HG02571 (cell line): ENCODE measurements around the gene FRG2B.
"Not testable (repeated sequence)": the region's sequence is repeated elsewhere in the genome, so short reads cannot be mapped to it uniquely, and the experiment has no call there.

Experiments
- ATAC-seq: cut with Tn5 transposase; IDR thresholded peaks from one replicate; pipeline ENCODE4 v1.9.1; 2021; ENCODE audit warnings: mild to moderate bottlenecking, moderate library complexity; ENCODE audit not compliant: unreplicated experiment

The FRG2B gene

DNA sequence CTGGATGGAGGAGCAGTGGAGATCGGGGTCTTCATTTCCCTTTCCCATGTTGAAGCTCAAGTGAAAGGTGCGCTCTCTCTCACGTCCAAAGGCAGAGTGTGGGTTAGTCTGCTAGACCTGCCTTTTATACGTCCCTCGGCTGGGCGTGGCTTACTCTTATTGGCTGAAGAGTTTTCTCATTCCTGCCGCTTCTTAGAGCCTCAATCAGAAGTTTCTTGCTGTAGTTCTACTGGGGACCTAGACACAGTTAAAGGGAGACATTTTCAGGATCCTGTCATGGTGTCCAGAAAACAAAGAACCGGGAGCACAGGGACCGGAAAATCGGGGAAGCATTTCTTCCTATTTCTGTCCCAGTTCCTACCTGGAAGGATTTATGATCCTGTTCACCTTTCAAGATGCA is at the start of gene FRG2B:
FRG2B (minus strand) TSS at position 101 of the 400 bp plus-strand sequence; CDS start at position 48, 53 bp downstream.
- ATAC-seq: not testable (repeated sequence)

DNA sequence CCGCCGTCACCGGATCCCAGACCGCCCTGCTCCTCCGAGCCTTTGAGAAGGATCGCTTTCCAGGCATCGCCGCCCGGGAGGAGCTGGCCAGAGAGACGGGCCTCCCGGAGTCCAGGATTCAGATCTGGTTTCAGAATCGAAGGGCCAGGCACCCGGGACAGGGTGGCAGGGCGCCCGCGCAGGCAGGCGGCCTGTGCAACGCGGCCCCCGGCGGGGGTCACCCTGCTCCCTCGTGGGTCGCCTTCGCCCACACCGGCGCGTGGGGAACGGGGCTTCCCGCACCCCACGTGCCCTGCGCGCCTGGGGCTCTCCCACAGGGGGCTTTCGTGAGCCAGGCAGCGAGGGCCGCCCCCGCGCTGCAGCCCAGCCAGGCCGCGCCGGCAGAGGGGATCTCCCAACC is 40.9 kb upstream of the FRG2B start:
- ATAC-seq: not testable (repeated sequence)

DNA sequence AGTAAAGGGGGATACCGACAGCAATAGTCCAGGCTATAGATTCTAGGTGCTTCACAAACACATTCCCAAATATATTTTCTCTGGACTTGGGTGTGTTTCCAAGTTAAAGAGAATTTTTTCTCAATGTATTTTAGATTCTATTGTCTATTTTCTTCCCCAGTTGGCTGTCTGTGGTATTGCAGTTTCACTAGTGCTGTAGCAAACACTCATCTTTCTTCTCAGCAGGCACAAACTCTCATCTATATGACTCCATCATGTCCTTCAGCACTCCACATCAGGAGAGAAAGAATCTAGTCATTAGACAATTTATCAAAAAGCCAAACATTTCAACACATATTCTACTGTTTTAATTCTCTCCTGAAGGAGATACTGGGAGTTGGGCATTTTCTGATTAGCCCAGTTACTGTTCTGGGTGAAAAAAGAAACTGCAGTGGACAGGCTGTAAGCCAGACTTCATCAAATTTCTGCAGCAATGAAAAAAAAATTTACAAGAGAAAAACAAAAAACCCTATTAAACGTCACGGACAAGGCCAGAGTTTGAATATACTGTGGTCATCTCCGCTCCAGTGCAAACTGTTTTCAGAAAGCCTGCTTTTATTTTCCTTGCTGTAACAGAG is 37.1 kb upstream of the FRG2B start:
- not testable (repeated sequence) for ATAC-seq

DNA sequence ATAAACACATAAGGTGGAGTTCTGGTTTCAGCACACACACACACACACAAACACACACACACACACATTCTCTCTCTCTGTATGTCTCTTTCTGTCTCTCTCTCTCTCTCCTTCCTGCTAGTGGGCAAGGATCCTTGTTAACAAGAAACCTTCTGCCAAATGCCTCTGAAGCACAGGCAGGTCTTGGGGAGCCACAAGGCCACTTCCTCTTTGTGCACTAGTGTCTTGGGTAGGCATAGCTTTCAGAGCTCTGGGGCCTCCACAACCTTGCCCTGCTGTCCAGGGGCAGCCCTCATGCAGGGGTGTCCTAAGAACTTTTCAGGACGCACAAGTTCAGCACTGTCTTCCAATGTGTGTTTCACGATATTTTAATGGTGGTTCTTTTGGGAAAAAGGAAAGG is 34.5 kb upstream of the FRG2B start:
- not testable (repeated sequence) for ATAC-seq

DNA sequence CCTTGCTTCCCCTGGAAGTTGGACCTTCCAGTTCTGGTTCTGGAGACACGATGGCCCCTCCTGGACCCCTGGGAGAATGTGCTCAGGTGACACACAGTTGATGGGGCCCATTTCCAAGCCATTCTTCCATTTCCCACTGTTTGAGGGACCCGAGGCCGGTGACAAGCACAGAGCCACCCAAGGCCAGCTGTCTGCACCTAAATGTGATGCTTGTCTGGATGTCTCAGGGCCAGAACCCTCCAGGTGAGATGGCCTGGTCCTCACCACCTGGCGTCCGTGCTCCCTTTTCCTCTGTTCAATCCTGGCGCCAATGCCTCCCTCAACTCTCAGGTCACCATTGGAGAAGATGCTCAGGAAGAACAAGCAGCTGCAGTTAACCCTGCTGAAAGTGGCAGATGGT is 33.9 kb upstream of the FRG2B start:
- not testable (repeated sequence) for ATAC-seq

DNA sequence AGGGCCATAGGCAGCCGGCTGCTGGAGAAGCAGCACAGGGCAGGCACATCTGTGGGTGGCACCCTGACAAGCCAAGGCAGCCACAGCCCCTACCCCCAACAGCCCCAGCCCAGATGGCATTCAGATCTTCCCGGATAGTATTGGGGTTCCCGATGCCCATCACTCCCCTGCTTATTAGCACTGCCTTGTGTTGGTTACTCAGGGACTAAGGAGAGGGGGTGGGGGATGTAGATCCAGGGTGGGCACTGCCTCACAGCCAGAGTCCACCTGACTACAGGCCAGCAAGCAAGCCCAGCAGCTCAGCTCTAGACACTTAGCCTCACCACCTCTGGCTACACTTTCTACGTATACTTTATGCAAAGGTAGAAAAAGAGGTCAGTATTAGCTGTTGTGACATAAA is 30.7 kb upstream of the FRG2B start:
- not testable (repeated sequence) for ATAC-seq

DNA sequence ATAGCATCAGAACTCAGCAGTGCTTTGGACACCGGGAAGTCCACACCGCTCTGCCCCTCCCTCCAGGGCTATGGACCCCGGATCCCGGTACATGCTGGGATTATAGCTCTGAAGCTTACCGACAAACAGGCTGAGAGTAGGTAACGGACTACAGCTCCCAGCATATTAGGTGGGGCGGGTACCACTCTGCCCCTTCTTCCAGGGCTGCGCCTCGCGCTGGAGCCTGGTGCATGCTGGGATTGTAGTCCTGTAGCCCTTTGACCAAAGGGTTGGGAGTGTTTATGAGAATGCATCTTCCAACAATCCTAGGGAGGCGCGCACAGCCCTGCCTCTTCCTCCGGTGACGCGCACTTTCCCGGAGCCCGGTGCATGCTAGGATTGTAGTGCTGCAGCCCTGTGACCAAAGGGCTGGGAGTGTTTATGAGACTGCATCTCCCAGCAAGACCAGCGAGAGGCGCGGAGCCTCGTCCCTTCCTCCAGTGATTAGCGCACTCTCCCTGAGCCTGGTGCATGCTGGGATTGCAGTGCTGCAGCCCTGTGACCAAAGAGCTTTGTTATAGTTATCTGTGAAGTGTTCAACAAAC is 22.4 kb upstream of the FRG2B start:
- ATAC-seq: not testable (repeated sequence)

DNA sequence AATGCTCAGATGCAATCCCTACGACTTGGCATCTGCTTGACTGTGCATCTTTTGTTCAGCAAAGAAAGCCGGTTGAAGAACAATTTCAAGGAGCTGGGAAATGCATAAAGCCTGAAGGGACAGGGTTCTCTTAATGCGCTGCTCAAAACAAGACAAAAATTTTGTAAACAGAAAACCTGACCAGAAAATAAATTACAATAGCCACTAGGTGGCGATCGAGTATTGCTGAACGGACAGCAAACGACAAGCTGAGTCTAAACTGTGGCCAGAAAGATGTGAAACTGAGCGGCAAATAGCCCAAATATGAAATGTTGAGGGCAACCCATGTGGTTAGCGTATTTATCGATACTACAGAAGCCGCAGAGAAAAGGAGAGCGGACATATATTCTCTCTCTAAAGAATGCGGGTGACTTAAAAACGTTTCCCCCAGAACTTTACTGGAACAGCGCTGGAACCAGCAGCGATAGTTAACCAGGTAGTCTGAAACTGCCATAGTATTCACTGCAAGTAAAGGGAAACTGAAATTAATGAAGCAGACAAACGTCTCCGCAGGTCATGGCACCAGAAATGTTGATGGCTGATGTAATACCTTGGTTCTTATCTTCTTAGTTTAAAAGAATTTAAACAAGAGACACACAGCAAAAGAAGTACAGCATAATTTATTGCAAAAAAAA is 20.6 kb upstream of the FRG2B start:
- peak; percentile 65 for ATAC-seq

DNA sequence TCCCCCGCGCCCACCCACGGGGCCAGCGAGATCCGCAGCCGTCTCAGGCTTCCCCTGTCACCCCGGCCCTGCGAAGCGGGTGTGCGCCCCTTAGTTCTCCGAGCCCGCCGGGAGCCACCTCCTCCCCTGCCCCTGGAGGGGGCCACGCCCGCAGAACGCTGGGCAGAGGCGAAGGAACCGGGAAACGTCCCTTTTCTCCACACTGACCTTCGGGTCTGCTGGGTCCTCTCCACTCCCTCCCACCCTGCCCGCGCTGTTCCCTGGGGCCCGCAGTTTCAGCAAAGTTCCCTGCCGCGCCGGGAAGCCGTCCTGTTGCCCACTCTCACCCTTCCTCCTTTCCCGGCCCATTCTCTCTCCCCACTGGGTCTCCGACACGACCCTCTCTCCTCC is 11.2 kb upstream of the FRG2B start:
- not testable (repeated sequence) for ATAC-seq

DNA sequence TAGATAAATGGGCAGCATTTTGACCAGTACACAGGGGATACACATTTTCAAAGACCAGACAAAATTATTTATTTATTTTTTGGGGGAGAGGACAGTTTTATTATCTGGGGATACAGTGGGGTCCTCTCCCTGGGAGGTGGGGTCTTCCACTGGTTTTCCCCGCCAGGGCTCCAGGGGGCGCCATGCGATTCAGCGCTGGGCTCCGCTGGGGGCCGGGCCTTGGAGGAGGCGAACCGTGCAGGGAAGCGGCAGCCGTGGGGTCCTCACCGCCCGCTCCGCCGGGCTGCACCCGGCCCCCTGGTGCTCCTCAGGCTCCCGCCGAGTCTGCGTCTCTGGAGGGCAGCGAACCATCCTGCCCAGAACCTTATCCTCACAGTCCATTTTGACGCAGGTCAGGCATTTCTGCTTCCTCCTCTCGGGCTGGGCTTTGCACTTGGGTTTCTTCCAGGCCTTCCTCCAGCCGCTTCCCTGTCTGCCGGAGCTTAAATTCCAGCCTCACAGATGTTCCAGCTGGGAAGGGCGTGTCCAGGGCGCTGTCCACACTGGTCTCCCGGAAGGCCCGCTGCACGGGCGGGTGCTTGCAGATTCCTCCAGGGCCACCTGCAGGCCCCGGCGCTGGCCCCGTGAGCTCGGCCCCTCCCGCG is 10.7 kb upstream of the FRG2B start:
- not testable (repeated sequence) for ATAC-seq

DNA sequence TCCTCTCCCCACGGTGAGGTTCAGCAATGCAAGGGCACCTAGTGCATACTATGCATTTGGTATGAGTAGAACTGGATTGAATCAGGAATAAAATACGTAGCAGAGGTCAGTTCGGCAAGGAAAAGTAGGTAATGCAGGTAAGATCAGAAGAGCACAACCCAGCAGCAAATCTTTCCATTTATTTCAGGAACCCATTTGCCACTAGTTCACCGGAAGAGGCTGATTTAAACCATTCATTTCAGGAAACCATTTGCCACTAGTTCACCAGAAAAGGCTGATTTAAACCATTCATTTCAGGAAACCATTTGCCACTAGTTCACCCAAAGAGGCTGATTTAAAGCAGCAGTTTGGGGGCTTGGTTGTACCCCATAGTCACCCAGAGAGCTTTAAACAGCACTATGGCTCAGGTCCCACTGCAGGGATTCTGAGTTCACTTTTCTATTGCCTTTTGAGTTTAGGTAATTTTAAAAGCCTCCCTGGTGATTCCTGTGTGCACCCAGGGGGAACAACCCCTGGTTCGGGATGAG is 4.2 kb upstream of the FRG2B start:
- ATAC-seq: not testable (repeated sequence)

DNA sequence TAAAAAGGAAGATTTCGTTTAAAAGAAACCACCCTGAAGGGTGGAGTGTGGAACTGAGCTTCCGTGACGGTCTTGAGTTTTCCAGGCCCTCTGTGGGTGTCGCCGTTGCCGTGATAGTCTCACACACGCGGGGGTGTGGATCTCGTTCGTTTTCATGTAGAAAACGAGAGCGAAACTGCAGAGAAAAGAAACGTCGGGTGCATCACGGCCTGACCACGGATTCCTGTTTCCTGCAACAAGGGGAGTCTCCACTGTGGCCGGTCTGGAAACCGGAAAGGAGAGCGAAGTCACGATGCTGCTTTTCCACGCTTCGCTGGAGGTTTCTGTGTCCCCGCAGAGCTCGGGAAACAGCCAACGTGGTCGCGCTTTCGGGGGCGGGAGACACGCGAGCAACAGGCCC is 4.1 kb downstream of the FRG2B start:
- ATAC-seq: not testable (repeated sequence)

DNA sequence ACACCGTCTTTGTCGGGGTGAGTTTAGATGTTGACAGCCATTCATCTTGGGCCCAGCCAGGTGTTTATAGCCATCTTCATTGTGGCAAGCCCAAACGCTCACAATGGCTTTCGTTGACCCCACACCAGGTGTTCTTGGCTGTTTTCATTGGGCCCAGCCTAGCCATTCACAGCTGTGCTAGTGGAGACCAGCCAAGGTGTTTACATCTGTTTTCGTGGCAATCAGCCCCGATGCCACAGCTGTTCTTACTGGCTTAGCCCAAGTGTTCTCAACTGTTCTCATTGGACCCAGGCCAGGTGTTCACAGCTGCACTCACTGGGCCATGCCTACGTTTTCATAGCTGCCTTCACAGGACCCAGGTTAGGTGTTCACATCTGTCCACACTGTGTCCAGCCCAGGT is 7.7 kb downstream of the FRG2B start:
- no peak for ATAC-seq

DNA sequence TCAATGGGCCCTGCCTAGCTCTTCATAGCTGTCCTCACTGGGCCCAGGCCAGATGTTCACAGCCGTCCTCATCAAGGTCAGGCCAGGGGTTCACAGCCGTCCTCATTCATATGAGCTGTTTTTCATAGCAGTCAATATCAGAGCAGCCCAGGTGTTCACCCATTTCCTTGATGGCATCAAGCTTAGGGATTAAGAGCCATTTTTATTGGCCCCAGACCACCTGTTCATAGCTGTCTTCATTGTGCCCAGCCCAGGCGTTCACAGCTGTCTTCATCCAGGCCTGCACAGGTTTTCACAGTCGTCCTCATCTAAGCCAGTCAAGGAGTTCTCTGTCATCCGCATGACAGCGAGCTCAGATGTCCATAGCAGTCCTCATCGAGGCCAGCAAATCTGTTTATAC is 9.4 kb downstream of the FRG2B start:
- no peak for ATAC-seq

DNA sequence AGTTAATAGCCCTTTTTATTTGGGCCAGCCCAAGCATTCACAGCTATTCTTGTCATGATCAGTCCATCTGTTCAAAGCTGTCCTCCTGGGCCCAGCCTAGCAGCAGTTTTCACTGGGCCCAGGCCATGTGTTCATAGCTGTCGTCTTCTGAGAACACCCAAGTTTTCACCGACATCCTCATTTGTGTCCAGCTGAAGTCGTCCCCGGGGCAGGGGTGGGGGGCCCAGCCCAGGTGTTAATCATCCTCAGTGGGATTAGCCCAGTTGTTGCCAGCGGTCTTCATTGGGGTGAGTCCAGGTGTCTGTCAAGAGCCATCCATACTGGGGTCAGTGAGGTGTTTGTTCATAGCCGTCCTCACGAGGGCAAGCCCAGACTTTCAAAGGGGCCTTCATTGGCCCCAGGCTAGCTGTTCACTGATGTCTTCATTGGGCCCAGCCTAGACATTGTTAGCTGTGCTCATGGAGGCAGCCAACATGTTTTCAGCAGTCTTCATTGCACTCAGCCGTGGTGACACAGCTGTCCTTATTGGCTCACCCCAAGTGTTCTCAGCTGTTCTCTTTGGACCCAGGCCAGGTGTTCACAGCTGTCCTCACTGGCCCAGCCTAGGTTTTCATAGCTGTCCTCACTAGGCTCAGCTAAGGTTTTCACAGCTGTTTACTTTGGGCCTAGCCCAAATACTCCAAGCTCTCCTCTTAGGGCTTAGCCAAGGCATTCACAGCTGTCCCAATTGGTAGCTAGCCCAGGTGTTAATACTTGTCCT is 10.0 kb downstream of the FRG2B start:
- ATAC-seq: no peak

DNA sequence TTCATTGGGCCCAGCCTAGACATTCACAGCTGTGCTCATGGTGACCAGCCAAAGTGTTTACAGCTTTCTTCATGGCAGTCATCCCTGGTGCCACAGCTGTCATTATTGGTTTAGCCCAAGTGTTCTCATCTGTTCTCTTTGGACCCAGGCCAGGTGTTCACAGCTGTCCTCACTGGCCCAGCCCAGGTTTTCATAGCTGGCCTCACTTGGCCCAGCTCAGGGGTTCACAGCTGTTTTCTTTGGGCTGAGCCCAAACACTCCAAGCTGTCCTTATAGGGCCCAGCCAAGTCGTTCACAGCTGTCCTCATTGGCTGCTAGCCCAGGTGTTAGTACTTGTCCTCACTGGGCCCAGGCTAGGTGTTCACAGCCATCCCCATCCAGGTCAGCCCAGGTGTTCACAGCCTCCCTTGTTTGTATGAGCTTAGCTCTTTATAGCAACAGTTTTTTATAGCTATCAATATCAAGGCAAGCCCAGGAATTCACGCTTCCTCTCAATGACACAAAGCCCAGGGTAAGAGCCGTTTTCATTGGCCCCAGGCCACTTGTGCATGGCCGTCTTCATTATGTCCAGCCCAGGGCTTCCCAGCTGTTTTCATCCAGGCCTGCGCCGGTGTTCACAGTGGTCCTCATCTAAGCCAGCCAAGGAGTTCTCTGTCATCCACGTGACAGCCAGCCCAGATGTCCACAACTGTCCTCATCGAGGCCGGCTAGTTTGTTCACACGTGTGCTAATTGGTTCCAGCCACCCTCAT is 11.6 kb downstream of the FRG2B start:
- ATAC-seq: no peak

DNA sequence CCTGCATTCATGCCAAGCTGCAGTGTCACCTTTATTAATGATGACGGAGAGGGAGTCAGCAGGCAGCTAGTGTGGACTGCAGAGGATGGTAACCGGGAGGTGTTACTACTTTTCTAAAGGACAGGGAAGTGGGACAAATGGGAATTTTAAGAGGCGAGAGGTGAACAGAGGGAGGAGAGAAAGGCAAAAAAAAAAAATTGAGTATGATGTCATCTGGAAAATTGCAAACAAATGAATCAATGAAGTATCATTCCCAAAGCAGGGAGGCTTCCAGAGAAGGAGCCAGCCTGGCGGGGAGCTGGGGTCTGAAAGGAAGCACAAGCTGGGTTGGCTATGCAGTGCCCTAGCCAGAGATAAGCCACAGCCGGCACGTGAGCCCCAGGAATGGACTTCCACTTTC is 12.9 kb downstream of the FRG2B start:
- no peak for ATAC-seq

DNA sequence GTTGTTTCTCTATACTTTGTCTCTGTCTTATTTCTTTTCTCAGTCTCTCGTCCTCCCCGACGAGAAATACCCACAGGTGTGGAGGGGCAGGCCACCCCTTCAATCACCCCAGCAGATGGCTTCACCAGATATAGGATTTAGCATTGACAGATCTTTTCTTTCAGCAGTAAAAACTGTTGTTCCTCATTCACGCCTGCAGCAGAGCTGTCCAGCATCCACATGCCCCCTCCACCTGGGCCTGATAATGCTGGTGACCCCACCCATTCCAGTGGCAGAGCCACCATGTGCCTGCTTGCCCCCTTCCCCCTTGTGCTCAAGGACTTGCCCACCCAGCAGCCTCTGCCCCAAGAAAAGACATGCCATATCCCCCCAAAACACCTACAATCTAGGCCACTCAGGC is 15.5 kb downstream of the FRG2B start:
- ATAC-seq: no peak

DNA sequence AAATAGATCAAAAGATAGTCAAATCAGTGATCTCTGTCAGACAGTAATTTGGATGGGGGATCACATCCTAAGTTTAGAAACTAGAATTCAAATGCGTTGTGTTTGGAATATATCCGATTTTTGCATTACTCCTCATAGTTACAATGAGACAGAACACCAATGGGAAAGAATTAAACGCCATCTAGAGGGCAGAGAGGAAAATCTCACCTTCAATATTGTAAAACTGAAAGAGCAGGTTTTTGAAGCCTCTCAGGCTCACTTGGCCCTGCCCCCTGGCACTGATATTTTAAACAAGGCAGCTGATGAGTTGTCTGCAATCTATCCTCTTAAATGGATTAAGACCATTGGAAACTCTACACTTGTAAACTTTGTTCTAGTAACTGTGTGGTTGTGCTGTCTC is 17.7 kb downstream of the FRG2B start:
- ATAC-seq: no peak

DNA sequence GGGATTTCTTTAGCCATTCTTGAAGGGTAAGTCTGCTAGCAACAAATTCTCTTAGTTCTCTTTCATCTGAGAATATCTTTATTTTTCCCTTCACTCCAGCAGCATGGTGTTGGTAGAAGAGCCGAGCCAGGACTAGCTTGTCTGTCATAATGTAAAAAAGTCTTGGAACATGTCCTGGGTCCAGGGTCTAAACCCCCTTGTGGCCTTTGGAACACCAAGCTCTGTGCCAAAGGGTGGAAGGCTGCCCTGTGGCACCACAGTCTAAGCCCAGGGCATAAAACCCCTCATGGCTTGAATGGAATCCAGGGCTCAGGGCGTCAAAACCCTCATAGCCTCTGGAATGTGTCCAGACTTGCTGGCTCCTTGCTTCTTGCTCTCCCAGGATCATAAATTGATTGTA is 23.2 kb downstream of the FRG2B start:
- ATAC-seq: not testable (repeated sequence)
